RPMI7951 (cell line): Measurements from ENCODE around the gene ARHGAP20. TPM values are rescaled to one million over a fixed set of nuclear protein-coding genes. Genes with fewer than 3 reads are reported as not detected.

Experiments used
- DNase-seq: peaks from one replicate; pipeline ENCODE4 v3.0.0-alpha.2; 2012; ENCODE audit warnings: low read depth
- total RNA-seq: library from RNA; depleted of rRNA; stranded (reverse); fragments of >200 nt; shearing (Covaris generic); gene quantifications from 2 replicates; pipeline ENCODE4 v1.2.3, GENCODE V29; 2014

The ARHGAP20 gene
- total RNA-seq, 1 experiment from 2014 or later: 0.24 TPM

DNA sequence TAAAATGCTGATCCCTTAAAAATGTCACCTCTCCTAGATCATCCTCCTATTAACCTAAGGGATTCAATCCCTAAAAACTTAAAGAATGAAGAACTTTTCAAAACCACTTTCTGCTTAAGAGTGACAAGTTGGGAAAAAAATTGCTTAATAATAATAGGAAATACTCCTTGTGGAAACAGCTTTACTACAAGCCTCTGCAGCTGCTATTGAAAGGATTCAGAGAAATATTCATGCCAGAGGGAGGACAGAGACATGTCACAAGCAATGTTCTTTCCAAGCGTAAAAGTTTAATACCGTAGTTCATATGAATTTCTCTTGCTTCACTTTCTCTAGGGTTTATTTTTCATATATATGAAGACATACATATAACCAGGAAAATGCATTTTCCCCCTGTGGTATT lies 98.2 kb downstream of the ARHGAP20 start:
- no peak for DNase-seq

DNA sequence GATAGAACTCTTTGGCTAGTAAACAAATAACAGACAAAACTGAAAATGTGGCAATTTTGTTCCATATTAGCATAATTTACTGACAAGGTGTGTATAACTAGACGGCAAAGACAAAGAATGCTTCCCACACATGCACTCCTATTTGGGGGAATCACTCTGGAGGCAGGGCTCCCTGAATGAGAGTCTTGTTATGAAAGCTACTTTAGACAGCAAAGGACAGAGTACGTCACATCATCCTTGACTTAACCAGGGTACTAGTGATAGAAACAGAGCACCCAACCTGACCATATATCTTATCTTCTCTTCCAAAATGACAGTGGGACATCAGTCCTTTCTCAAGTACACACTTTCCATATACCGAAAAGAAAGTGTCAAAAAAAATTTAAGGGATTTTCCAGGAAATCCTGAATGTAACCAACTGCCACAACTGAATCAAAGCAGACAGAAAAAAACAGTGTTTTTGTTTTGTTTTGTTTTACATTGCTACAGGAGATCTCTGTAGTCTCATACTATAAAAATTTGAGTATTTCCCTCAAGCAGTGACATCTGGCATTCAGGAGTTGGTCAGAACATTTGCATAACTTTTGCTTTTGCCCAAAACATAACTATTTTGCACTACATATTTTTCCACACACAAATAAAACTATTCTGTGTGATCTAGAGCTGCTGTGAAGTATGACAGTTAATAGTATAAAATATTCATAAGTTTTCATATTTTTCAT lies 98.9 kb downstream of the ARHGAP20 start:
- DNase-seq: no peak

DNA sequence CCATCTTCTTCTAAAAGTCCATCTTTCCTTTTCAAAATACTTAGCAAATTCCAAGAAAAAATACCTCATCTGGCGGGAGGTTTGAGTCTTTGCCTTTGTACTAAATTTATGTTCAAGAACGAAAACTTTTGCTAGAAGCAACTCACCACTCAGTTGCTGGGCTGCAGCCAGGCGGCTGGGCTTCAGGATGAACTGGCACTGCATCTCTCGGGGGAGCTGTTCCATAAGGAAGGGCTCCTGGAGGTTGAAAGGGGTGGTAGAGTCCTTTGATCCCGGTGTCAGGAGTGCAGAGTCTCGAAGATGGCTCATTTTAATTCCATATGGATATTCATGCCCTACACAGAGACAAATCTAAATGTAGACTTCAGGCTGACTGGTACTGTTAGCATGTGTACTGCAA lies 105.8 kb downstream of the ARHGAP20 start:
- no peak for DNase-seq

DNA sequence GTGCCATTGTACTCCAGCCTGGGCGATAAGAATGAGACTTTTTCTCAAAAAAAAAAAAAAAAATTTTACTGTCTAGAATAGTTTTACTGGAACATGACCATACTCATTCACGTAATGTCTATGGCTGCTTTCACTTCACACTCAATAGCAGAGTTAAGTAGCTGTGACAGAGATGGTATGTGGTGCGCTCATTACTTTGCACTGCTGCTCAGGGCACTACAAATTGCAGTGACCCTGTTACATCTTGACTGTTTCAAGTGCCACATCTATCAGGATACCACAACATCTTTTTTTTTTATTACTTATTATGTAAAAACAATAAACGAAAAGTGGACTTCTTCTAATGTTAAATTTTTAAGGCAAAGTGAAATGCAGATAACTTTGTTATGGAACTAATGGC lies 110.3 kb downstream of the ARHGAP20 start:
- DNase-seq: no peak

DNA sequence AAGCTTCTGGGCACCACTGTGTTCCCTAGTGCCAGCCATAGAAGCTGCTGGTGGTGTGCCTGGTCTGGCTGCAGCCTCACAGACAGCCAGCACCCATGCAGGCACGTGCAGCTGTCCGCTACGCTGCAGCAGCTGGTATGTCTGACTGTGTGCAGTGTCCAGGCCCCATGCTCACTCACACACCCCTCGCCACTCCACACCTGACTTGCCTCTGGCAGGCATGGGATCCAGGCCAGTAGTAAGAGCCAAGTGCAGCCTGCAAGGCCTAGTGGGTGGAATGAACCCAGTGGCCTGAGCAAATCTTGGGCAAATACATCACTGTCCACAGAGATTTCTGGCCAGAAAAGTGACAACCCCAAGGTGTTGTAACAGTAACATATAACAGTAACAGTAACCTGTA lies 111.9 kb downstream of the ARHGAP20 start:
- no peak for DNase-seq

DNA sequence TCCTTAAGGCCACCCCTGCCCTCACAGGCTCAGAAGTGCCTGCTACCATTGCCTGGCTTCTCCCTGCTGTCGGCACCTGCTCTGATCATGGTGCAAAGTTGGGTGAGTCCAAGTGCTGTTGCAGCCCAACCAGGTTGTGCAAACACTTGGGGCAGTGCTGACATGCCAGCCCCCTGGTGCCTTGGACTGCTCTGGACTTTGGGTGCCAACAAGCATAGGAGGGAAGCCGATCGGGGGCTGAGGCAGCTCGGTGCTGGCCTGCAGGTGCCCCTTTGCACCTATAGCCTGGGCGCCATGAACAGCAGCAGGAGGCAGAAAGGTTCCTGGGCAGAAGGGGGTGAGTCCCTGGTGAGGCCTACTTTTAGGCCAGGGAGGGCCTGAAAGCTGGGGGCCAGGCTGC lies 113.0 kb downstream of the ARHGAP20 start:
- no peak for DNase-seq

DNA sequence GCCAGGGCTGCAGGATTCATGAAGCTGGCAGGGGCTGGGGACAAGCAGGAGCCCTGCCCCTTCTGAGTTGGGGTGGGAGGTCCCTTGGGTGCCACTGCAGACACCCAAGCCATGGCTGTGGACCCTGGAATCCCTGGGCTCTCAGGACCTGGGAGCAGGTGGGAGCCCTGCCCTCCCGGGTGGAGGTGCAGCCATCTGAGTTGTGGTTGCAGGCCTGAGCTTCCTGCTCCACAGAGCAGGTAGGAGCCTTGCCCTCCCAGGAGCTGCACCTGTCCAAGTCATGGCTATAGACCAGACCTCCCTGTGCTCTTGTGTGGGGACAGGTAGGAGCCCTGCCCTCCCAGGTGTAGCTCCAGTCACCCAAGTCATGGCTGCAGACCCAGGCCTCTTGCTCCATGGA lies 113.5 kb downstream of the ARHGAP20 start:
- no peak for DNase-seq

DNA sequence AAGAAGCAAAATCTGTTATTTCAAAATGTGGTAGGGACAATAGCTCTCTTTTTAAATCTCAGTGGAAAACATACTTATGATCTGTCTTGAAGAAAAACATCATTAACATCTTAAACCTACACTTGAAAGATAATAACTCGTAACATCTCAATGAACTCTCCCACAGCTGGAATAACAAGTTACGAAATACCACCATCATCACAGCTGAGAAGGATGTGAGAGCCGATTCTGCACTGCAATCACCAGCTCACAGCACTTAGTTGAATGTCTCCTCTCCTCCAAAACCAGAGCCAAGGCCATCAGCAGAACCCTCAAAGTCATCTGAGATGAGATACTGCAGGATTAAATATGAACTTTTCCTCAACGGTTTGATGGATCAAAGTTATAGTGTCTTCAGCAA lies 124.3 kb downstream of the ARHGAP20 start:
- DNase-seq: no peak

DNA sequence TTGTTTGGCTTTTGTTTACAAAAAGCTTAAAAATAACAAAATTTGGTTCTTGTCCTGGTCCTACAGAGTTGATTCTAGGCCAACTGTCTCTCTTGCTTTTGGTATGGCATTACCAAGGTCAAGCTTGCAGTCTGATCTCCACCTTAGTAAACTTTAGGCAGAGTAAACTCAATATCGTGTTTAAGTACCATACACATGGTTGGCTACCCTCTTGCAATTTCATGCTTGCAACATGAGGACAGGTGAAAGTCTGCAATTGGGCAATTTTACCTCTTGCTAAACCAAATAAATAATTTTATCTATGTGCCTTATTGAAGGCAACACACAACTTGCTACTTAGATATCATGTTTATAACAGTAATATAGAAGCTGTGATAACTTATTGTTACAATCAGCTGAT lies 125.1 kb downstream of the ARHGAP20 start:
- DNase-seq: no peak

DNA sequence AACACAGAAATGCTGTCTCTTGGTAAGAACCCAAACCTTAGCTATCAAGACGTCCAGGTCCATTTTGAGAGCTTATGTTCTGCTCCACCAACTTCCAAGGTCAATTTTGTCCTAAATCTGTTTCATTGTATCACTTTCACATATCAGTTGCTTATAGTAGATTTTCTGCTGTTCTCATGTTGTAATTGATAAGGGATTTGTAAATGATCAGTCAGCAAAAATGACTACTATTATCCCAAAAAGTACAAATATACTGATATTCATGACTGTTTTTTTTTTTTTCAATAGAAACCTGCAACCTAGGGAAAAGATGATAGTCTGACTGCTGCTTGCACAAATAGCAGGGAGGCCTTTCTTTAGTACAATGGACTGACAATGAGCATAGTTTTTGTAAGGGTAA lies 128.1 kb downstream of the ARHGAP20 start:
- no peak for DNase-seq

DNA sequence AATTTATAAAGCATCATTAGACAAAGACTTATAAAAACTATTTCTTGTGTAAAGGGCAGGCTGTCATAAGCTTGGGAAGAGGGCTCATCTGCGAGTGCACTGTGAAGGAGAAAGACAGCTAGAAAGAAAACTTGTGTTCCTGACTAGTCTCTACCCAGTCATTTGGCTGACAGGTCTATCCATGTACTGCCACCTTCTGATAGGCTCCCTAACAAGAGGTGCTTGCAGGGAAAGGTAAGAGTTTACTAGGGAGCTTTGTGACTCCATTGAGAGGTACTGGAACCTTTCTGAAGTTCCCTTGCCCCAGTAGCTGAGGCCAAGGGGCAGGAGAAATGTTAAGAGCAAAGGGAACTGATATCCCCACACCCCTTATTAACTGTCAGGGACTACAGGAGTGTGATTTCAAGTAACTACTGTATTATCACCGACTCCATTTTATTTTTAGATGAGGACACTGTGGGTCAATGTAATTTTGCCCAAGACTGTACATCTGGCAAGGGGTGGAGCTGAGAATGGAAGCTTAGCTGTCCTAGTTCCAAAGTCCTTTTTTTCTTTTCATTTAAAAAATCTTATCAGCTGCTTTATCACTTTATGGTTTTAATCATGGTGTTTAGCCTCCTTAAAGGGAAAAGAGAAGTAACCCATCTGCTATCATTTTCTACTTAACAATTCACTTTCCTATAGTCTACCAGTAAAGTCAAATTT lies 129.4 kb downstream of the ARHGAP20 start:
- no peak for DNase-seq

DNA sequence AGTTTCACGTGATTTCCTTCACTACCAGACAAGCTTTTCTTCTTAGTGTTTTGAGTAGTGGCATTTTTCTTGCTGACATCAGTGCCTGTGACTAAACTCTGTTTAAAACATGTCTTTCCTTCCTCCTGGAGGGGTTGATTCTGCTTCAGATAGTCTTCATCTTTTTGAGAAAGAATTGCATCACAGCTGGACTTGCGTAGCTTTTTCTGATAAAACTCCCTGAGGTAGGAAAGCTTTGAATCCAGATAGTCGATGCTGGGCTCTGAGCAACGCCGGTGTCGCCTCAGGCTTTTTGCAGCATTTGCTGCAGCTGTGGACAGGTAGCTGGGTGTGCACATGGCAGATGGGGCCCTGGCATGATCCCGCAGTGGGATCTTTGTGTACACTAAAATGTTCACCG lies 131.7 kb downstream of the ARHGAP20 start:
- DNase-seq: no peak

DNA sequence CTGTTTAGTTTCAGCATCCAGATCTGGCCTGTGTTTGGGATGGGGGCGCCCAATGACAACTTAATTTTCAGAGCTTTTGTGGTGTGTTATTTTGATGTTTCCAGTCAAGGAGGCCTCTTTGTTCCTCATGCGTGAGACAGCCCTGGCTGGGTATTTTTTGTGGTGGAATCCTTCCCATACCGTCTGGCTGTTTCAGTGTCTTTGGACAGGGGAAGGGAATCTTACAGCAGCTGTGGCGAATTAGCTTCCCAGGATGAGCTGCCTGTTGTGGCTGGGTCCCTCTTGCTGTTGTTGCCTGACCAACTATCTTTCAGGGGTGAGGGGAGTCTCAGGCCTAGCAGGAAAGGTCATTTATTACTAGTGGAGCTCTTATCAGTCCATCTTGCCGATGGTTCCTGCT lies 138.8 kb downstream of the ARHGAP20 start:
- DNase-seq: no peak

DNA sequence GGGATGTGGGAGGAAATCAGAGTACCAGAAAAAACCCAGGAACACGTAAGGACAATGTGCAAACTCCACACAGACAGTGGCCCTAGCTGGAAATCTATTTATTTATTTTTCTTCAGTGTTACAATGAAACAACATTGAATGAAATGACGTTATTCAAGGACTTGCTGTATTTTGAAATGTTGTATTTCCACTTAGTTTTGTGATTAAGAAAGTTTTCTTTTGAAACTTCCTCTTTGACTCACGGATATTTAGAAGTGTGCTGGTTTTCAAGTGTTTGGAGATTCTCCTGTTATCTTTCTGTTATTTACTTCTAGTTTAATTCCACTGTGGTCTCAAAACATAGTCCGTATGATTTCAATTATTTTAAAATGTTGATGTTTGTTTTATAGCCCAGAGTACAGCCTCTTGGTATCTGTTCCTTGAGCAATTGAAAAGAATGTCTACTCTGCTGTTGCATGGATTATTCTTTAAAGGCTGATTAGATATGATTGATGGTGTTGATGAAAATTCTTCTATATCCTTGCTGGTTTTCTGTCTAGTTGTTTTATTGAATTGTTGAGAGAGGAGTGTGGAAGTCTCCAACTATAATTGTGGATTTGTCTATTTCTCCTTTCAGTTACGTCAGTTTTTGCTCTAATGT lies 141.0 kb downstream of the ARHGAP20 start:
- DNase-seq: no peak

DNA sequence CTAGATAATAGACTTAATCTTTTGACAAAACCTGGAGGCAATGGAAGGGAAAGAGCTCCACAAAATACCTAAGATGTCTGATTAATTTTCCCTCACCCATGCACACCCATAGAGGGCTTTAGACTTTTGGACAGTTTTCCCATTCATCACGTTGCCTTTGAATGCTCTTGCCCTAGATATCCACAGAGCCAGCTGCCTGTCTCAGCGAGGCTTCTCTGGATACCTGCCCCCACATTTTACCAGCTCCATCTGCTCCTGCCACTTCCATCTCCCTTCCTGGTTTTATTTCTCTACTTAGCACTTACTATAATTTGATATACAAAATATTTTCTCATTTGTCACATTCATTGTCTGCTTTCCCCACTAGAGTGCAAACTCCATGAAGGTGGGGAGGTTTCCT lies 145.7 kb downstream of the ARHGAP20 start:
- DNase-seq: no peak

DNA sequence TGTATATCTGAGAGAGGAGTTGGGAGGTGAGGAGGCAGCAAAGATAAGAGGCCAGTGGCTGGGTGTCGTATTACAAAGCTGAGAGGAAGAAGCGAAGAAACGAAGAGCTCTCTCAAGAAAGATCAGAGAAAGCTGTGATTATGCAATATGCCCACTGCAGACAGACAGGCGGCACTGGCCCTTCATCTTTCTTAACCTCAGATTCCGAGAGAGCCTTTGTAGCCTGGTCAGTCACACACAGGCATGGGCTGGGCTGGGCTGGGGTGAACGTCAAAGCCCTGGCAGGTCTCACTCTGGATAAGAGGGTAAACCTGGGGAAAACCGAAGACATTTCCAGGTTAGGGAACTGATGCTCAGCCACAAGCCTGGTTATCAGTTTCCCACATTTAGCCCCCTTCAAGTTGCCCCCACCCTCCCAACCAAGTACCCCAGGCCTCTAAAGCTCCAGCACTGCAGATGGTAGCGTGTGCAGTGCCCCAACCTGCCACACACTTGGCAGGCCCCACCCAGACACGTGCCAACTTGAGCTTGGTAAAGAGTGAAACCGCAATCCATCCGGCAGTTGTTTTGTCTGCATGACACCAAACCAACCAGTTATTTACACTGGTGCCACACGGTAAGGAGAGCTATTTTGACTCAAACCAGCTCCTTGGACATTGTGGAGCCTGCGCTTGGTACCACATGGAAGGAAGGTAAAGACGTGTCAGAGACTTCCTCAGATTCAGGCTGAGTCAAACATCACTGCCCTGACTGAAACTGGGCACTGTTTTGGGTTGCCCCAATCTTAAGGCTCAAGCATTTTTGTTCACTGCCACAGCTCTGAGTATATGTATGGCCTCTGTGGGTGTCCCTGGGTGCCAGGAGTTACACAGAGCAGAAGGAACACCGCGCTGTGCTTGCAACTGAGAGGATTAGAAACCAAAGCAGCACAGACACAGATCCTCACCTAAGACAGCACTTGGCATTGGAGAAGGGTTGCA lies 146.6 kb downstream of the ARHGAP20 start:
- peak; percentile 21 for DNase-seq

DNA sequence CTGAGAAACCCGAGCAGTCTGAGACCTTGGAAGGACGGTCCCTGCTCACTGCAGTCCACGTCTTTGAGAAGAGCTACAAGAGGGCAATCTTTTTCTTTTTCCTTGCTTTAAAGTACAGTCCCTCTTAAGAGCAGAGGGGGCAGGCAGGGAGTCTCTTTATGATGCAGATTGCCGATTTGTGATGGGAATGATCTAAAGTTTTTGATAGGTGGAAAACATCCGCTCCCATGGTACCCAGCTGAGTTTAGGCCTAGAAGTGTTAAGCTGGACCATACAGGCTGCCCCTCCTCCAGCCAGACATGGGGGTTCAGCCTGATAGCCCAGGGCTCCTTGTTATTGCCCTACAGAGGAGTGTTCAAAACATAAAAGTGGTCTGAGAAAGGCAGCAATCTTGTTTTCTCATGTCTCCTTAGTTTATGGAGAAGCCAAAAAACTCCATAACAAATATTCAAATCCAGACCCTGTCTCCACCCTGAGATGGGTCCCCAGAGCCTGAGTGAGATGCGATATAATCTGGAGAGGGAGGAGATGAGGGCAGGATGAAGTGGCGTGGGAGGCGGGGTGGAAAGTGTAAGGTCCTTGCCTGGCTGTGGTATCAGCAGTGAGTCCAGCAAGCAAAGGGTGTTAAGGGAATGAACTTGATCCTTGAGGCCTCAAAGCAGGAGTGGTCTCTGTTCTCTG lies 147.4 kb downstream of the ARHGAP20 start:
- no peak for DNase-seq

DNA sequence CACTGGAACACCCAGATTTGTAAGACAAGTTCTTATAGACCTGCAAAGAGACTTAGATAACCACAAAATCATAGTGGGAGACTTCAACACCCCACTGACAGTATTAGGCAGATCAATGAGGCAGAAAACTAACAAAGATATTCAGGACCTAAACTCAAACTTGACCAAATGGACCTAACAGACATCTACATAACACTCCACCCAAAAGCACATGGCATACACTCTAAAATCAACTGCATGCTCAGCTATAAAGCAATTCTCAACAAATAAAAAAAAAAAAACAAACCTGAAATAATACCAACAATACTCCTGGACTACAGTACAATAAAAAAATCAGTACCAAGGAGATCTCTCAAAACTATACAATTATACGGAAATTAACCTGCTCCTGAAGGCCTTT lies 167.5 kb downstream of the ARHGAP20 start:
- no peak for DNase-seq

DNA sequence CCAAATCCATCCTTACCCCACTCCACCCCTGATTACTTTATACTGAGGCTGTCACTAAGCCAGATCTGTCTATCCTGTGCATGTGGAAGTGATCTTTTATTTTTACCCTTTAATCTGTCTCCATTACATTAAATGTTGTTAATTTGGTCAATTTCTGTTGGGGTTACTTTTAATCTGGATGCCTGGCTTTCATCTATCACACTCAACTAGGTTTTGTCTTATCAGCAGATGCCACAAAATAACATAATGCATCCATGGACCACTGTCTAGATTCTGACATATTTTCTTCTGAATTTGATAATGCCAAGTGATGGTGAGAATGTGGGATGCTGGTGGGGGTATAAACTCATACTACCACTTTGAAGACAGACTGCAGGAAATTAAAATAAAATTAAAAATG lies 174.1 kb downstream of the ARHGAP20 start:
- no peak for DNase-seq

DNA sequence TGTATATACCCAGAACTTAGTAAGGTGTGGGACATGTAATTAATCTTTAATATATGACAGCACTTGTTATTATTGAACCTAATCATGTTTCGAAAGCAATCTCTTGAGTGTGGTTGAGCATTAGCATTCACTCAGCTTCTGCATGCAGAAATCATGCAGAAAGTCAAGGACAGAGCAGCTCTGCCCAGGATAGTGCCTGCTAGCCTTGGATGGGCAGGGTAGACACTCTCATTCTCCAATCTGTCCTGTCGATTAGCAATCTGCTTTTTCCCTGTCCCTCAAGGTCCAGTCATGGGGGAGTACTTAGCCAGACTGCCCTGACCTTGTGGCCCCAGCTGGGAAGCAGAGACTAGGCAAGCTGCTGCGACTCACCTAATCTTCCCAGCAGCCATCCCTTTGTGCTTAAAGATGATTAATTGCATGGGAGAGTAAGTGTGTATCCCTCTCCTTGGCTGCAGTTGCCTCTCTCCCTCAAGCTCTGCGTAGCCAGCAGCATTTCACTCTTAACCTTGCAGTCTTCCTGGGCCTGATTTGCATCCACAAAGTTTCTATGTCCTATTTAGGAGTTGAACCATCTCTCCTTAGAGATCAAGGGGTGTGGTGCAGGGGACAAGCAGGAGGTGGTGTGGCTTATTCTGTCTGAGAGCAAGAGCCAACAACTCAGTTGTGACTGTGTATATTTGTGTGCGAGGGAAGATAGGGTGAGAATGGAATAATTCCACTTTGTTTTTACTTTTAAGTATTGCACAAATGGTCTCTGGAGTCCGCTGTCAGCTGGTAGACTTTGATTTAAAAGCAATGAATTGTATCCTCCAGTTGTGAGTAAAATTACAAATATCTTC lies 181.1 kb downstream of the ARHGAP20 start:
- no peak for DNase-seq
